ENCODE measurements around the gene TK1.

DNA sequence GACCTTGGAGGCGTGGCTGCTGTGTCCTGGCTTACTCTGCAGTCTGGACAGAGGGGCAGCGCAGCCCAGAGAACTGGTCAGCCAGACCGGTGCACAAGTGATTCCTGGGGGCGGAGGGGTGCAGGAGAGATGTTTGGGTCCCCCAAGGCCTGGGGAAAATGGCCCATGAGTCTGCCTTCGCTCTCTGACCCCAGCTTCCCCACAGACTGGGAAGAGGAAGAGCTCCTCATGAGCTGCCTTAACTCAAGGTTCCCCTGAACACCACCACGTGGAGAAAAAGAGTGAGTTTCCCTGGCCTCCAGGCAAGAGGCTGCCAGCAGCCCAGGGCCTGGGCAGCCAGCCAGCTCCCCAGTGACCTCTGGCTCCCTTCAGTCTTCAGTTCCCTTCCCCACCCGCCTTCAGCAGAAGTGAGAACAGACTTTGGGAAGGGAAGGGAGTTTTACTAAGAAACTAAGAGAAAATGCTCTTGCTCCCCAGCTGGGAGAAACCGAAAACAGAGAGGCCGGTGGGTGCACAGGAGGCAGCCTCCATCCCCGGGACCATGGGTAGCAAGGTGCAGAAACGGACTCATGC, 42.6 kb downstream of the TK1 start:
- TF ChIP-seq, protein P1, sequence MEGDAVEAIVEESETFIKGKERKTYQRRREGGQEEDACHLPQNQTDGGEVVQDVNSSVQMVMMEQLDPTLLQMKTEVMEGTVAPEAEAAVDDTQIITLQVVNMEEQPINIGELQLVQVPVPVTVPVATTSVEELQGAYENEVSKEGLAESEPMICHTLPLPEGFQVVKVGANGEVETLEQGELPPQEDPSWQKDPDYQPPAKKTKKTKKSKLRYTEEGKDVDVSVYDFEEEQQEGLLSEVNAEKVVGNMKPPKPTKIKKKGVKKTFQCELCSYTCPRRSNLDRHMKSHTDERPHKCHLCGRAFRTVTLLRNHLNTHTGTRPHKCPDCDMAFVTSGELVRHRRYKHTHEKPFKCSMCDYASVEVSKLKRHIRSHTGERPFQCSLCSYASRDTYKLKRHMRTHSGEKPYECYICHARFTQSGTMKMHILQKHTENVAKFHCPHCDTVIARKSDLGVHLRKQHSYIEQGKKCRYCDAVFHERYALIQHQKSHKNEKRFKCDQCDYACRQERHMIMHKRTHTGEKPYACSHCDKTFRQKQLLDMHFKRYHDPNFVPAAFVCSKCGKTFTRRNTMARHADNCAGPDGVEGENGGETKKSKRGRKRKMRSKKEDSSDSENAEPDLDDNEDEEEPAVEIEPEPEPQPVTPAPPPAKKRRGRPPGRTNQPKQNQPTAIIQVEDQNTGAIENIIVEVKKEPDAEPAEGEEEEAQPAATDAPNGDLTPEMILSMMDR (IDR thresholded peaks at IDR 0.05): peak in 1 of 7 experiments; percentile 32
- TF ChIP-seq POLR2A (IDR thresholded peaks at IDR 0.05): no peak

Data from body of pancreas (tissue), 4 donors.